Measurements from ENCODE around the gene UTS2B. TPM values are rescaled to one million over a fixed set of nuclear protein-coding genes. Genes with fewer than 3 reads are reported as not detected.
A peak's percentile ranks its signal among the peaks of the same experiment; 100 is the strongest.

UTS2B gene
- total RNA-seq, 1 experiment from 2014 or later: 4.7 TPM

GRCh38 chr3:191328383-191328961 is 1.9 kb downstream of the UTS2B start:
- TSS peak; percentile 71 for BruUV-seq (replicated peaks)
- no peak for TF ChIP-seq EZH2 (IDR thresholded peaks at IDR 0.05; ENCODE audit: borderline replicate concordance, low read depth, low read length, poor library complexity, severe bottlenecking)
- TF ChIP-seq CTCF (conservative IDR thresholded peaks at IDR 0.05; ENCODE audit: low read depth, low read length): no peak
- intact Hi-C loops (cut with micrococcal nuclease; ENCODE audit: unreplicated experiment): no loop called here
- Histone ChIP-seq H3K27me3 (replicated peaks; ENCODE audit: insufficient read depth, low read depth, low read length, poor library complexity) (no peaks in the 10 kb centered on the region), H3K4me3 (ENCODE audit: low read depth, low read length, poor library complexity, severe bottlenecking) (peak overlapping the region; percentile 93), H3K9me3 (ENCODE audit: low read depth, low read length, poor library complexity, severe bottlenecking) (no peaks in the 10 kb centered on the region), H3K4me1 (ENCODE audit: insufficient read depth, low read length, poor library complexity, severe bottlenecking) (peaks cover 20% of the 10 kb centered on the region), H3K27ac (ENCODE audit: low read depth, low read length, poor library complexity, severe bottlenecking) (peak overlapping the region; percentile 93), H3K36me3 (ENCODE audit: insufficient read depth, low read length, poor library complexity, severe bottlenecking) (no peaks in the 10 kb centered on the region)
- ChIA-PET POLR2A (ENCODE audit: low non-redundant PET) (no interaction called here), CTCF (no interaction called here)
- no peak for DNase-seq (ENCODE audit: low spot score)

- TF ChIP-seq CTCF (conservative IDR thresholded peaks at IDR 0.05; ENCODE audit: low read depth, low read length) (no peak), EZH2 (IDR thresholded peaks at IDR 0.05; ENCODE audit: borderline replicate concordance, low read depth, low read length, poor library complexity, severe bottlenecking) (no peak)
- CTCF ChIA-PET: no interaction called here
Observed at GRCh38 chr3:191327526-191327925, 2.8 kb downstream of the UTS2B start.

GRCh38 chr3:191324936-191325335 is 5.4 kb downstream of the UTS2B start:
- TF ChIP-seq CTCF (conservative IDR thresholded peaks at IDR 0.05; ENCODE audit: low read depth, low read length): no peak
- no peak for TF ChIP-seq EZH2 (IDR thresholded peaks at IDR 0.05; ENCODE audit: borderline replicate concordance, low read depth, low read length, poor library complexity, severe bottlenecking)
- no peak for DNase-seq (ENCODE audit: low spot score)
- no TSS peak for BruUV-seq (replicated peaks)
- Histone ChIP-seq H3K27me3 (replicated peaks; ENCODE audit: insufficient read depth, low read depth, low read length, poor library complexity) (no peaks in the 10 kb centered on the region), H3K4me3 (ENCODE audit: low read depth, low read length, poor library complexity, severe bottlenecking) (no peak overlapping the region), H3K36me3 (ENCODE audit: insufficient read depth, low read length, poor library complexity, severe bottlenecking) (no peaks in the 10 kb centered on the region), H3K4me1 (ENCODE audit: insufficient read depth, low read length, poor library complexity, severe bottlenecking) (no peaks in the 10 kb centered on the region), H3K9me3 (ENCODE audit: low read depth, low read length, poor library complexity, severe bottlenecking) (no peaks in the 10 kb centered on the region), H3K27ac (ENCODE audit: low read depth, low read length, poor library complexity, severe bottlenecking) (no peak overlapping the region)
- ChIA-PET CTCF (no interaction called here), POLR2A (ENCODE audit: low non-redundant PET) (no interaction called here)
- intact Hi-C loops (cut with micrococcal nuclease; ENCODE audit: unreplicated experiment): no loop called here

More at GRCh38 chr3:191327526-191327925, 2.8 kb downstream of the UTS2B start:
- Histone ChIP-seq H3K27me3 (replicated peaks; ENCODE audit: insufficient read depth, low read depth, low read length, poor library complexity) (no peaks in the 10 kb centered on the region), H3K9me3 (ENCODE audit: low read depth, low read length, poor library complexity, severe bottlenecking) (no peaks in the 10 kb centered on the region), H3K36me3 (ENCODE audit: insufficient read depth, low read length, poor library complexity, severe bottlenecking) (no peaks in the 10 kb centered on the region), H3K27ac (ENCODE audit: low read depth, low read length, poor library complexity, severe bottlenecking) (no peak overlapping the region), H3K4me3 (ENCODE audit: low read depth, low read length, poor library complexity, severe bottlenecking) (no peak overlapping the region), H3K4me1 (ENCODE audit: insufficient read depth, low read length, poor library complexity, severe bottlenecking) (peaks cover 11% of the 10 kb centered on the region)
- BruUV-seq (replicated peaks): no TSS peak
- no peak for DNase-seq (ENCODE audit: low spot score)
- intact Hi-C loops (cut with micrococcal nuclease; ENCODE audit: unreplicated experiment): no loop called here
- POLR2A ChIA-PET (ENCODE audit: low non-redundant PET): no interaction called here

Data from A673 (cell line).